GM12878 (cell line): ENCODE results near the gene SFMBT1. TPM values are rescaled to one million over a fixed set of nuclear protein-coding genes. Genes with fewer than 3 reads are reported as not detected.

Experiments used
- polyA plus RNA-seq, 11 experiments: library from polyadenylated mRNA; depleted of rRNA in 4 of 11; unstranded in 6 of 11; stranded (reverse) in 5 of 11; fragments of >200 nt; fragmentation: Nextera tagmentation in 4 of 11; fragmentation: Illumina TruSeq in 1 of 11; extraction: Ambion mirVana in 4 of 11; extraction: Trizol in 1 of 11; gene quantifications; 1 replicate in 1 of 11; 2 replicates in 10 of 11; pipeline versions ENCODE4 v1.2.1 to v1.2.3, GENCODE V29; 2011 to 2016; ENCODE audit warnings: inconsistent platforms in 2 of 11, missing spikeins in 2 of 11, low read depth in 1 of 11
- total RNA-seq, 4 experiments: library from RNA; depleted of rRNA in 3 of 4; stranded (reverse); fragments of >200 nt in 3 of 4; fragmentation: Illumina TruSeq in 1 of 4; extraction: Trizol in 1 of 4; gene quantifications; 2 replicates each; pipeline versions ENCODE4 v1.2.1 to v1.2.3, GENCODE V29; 2013 to 2021
- TF ChIP-seq, protein P1 (sequence below): fragments of 450-650 bp; formaldehyde crosslinking; IDR thresholded peaks from 2 replicates; pipeline ENCODE4 v1.4.0; 2022; ENCODE audit warnings: mild to moderate bottlenecking, moderate library complexity
- TF ChIP-seq, protein P2 (sequence below): fragments of 450-650 bp; IDR thresholded peaks from 2 replicates; pipeline ENCODE4 v1.6.1; 2016; ENCODE audit warnings: mild to moderate bottlenecking, moderate library complexity, borderline replicate concordance

The SFMBT1 gene
- total and polyA plus RNA-seq, 10 of the 15 experiments (the other 5 are each of a cell fraction or from before 2014, with no cell fraction given), result 3.2 to 19.5 (median 11.4) TPM

DNA sequence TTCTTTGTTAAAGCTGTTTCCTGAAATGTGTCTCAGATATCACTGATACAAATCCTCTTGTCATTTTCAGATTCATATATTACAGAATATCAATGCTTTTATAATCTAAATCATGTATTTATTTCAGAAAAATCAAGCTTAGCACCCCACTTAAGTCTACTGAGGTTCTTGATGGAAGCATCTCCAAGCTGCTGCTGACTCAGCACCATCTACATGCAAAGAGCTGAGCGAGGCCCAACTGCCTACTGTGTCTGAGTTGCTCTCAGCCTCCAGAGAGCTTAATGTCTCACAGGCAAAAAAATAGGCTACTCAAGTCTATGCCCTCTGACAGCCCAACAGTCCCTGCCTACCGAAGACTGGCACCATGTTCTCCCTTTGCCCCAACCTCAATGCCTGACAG lies 119.3 kb downstream of the SFMBT1 start (continued):
- TF ChIP-seq, protein P1, sequence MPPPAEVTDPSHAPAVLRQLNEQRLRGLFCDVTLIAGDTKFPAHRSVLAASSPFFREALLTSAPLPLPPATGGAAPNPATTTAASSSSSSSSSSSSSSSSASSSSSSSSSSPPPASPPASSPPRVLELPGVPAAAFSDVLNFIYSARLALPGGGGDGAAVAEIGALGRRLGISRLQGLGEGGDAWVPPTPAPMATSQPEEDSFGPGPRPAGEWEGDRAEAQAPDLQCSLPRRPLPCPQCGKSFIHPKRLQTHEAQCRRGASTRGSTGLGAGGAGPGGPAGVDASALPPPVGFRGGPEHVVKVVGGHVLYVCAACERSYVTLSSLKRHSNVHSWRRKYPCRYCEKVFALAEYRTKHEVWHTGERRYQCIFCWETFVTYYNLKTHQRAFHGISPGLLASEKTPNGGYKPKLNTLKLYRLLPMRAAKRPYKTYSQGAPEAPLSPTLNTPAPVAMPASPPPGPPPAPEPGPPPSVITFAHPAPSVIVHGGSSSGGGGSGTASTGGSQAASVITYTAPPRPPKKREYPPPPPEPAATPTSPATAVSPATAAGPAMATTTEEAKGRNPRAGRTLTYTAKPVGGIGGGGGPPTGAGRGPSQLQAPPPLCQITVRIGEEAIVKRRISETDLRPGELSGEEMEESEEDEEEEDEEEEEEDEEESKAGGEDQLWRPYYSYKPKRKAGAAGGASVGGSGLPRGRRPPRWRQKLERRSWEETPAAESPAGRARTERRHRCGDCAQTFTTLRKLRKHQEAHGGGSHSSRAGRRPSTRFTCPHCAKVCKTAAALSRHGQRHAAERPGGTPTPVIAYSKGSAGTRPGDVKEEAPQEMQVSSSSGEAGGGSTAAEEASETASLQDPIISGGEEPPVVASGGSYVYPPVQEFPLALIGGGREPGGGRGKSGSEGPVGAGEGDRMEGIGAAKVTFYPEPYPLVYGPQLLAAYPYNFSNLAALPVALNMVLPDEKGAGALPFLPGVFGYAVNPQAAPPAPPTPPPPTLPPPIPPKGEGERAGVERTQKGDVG (CRISPR knock-in tag), result no peak
- TF ChIP-seq, protein P2, sequence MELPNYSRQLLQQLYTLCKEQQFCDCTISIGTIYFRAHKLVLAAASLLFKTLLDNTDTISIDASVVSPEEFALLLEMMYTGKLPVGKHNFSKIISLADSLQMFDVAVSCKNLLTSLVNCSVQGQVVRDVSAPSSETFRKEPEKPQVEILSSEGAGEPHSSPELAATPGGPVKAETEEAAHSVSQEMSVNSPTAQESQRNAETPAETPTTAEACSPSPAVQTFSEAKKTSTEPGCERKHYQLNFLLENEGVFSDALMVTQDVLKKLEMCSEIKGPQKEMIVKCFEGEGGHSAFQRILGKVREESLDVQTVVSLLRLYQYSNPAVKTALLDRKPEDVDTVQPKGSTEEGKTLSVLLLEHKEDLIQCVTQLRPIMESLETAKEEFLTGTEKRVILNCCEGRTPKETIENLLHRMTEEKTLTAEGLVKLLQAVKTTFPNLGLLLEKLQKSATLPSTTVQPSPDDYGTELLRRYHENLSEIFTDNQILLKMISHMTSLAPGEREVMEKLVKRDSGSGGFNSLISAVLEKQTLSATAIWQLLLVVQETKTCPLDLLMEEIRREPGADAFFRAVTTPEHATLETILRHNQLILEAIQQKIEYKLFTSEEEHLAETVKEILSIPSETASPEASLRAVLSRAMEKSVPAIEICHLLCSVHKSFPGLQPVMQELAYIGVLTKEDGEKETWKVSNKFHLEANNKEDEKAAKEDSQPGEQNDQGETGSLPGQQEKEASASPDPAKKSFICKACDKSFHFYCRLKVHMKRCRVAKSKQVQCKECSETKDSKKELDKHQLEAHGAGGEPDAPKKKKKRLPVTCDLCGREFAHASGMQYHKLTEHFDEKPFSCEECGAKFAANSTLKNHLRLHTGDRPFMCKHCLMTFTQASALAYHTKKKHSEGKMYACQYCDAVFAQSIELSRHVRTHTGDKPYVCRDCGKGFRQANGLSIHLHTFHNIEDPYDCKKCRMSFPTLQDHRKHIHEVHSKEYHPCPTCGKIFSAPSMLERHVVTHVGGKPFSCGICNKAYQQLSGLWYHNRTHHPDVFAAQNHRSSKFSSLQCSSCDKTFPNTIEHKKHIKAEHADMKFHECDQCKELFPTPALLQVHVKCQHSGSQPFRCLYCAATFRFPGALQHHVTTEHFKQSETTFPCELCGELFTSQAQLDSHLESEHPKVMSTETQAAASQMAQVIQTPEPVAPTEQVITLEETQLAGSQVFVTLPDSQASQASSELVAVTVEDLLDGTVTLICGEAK, result no peak
